ENCODE results near the gene GAN. TPM values are rescaled to one million over a fixed set of nuclear protein-coding genes. Genes with fewer than 3 reads are reported as not detected.

GAN gene, protein sequence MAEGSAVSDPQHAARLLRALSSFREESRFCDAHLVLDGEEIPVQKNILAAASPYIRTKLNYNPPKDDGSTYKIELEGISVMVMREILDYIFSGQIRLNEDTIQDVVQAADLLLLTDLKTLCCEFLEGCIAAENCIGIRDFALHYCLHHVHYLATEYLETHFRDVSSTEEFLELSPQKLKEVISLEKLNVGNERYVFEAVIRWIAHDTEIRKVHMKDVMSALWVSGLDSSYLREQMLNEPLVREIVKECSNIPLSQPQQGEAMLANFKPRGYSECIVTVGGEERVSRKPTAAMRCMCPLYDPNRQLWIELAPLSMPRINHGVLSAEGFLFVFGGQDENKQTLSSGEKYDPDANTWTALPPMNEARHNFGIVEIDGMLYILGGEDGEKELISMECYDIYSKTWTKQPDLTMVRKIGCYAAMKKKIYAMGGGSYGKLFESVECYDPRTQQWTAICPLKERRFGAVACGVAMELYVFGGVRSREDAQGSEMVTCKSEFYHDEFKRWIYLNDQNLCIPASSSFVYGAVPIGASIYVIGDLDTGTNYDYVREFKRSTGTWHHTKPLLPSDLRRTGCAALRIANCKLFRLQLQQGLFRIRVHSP
- total RNA-seq, result 10 to 100 TPM in 4 of 7 donors, 1 to 10 TPM in 3; 4.5 to 11.5 (median 10.1) TPM
- 1 to 10 TPM; 1.1 to 2.1 TPM for polyA plus RNA-seq
- long read RNA-seq, donor 1, full-length matches to known transcripts, result 1 of 9 reads
- long read RNA-seq, donor 1, partial matches to known transcripts, result 0 of 9 reads
- long read RNA-seq, donor 1, other reads (novel, unspliced or antisense), result 8 of 9 reads
- long read RNA-seq, donor 2, result 0 reads
- long read RNA-seq, donor 3, partial matches to known transcripts, result 0 of 1 reads
- long read RNA-seq, donor 3, other reads (novel, unspliced or antisense), result 1 of 1 reads

DNA sequence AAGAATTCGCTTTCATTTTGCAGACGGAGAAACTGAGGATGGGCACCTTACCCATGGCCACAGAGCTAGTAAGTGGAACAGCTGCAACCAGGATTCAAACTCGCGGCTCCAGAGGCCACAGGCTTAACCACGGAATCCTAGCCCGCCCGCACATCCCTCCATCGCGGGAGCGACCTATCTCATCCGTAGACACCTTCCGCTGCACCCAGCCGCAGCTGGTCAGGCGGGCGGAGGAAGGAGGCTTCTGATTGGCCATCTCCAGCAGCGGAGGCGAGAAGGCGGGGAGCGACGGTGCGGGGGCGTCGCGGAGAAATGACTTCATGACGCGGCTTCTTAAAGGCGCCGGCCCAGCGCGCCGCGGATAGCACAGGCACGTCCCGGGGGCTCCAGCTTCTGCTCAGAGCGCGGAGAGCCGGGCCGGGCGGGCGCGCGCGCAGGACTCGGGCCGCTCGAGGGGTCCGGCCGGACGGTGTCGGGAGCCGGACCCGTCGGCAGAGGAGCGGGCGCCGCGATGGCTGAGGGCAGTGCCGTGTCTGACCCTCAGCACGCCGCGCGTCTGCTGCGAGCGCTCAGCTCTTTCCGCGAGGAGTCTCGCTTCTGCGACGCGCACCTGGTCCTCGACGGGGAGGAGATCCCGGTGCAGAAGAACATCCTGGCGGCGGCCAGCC lies at the start of gene GAN:
Gene GAN, plus strand, starts transcription at position 360 of the 668 bp plus-strand sequence. Its CDS starts 152 bp downstream, at position 512.
- Histone ChIP-seq H3K27me3 (no peaks in the 10 kb centered on the region), H3K36me3 (no peaks in the 10 kb centered on the region), H3K27ac (peak within 1 kb of the TSS; percentile 82 to 86), H3K4me3 (peak within 1 kb of the TSS; percentile 80), H3K9me3 (no peaks in the 10 kb centered on the region), H3K4me1 (ENCODE audit: insufficient read depth) (peaks cover 7% of the 10 kb centered on the region)
- peak; percentile 87 for TF ChIP-seq POLR2A (IDR thresholded peaks at IDR 0.05)
- TF ChIP-seq, protein P1, sequence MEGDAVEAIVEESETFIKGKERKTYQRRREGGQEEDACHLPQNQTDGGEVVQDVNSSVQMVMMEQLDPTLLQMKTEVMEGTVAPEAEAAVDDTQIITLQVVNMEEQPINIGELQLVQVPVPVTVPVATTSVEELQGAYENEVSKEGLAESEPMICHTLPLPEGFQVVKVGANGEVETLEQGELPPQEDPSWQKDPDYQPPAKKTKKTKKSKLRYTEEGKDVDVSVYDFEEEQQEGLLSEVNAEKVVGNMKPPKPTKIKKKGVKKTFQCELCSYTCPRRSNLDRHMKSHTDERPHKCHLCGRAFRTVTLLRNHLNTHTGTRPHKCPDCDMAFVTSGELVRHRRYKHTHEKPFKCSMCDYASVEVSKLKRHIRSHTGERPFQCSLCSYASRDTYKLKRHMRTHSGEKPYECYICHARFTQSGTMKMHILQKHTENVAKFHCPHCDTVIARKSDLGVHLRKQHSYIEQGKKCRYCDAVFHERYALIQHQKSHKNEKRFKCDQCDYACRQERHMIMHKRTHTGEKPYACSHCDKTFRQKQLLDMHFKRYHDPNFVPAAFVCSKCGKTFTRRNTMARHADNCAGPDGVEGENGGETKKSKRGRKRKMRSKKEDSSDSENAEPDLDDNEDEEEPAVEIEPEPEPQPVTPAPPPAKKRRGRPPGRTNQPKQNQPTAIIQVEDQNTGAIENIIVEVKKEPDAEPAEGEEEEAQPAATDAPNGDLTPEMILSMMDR (IDR thresholded peaks at IDR 0.05), result peak in 1 of 3 donors; percentile 19
- peak; percentile 6 for TF ChIP-seq EP300 (IDR thresholded peaks at IDR 0.05)
- DNase-seq, result peak; percentile 93 to 96 (median 94)
- 0 to 1% (median 1%) methylated on average over 56 to 75 of the region's 75 CpGs for WGBS, 3 donors
- intact Hi-C loops (cut with DNase I), result loop anchor here in 1 of 4 donors (10.0 kb wide), 1 partner anchor 110 kb away; no protein-coding TSS in a partner anchor

DNA sequence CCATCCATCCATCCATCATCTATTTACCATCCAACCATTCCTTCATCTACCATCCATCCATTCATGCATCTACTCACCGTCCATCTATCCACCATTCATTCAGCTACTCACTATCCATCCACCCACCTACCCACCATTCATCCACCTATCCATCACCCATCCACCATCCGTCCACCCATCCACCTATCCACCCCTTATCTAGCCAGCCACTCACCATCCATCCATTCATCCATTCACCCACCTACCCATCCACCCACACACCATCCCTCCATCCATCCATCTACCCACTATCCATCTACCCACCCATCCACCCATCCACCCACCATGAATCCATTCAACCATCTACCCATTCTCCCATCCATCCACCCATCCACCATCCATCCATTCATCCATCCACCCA lies 49.7 kb upstream of the GAN start:
- H3K27me3 ChIP-seq, result no peaks in the 10 kb centered on the region
- TF ChIP-seq EP300 (IDR thresholded peaks at IDR 0.05) (no peak), POLR2A (IDR thresholded peaks at IDR 0.05) (no peak)
- TF ChIP-seq, protein P1 (IDR thresholded peaks at IDR 0.05), result no peak
- no peak overlapping the region for H3K27ac ChIP-seq
- 94 to 98% (median 98%) methylated on average over 2 of the region's 2 CpGs for WGBS, 3 donors
- no peak overlapping the region for H3K4me3 ChIP-seq
- intact Hi-C loops (cut with DNase I), result no loop called here
- no peak for DNase-seq
- H3K4me1 ChIP-seq (ENCODE audit: insufficient read depth), result peaks cover 20% of the 10 kb centered on the region
- H3K36me3 ChIP-seq, result no peaks in the 10 kb centered on the region
- H3K9me3 ChIP-seq, result no peaks in the 10 kb centered on the region

DNA sequence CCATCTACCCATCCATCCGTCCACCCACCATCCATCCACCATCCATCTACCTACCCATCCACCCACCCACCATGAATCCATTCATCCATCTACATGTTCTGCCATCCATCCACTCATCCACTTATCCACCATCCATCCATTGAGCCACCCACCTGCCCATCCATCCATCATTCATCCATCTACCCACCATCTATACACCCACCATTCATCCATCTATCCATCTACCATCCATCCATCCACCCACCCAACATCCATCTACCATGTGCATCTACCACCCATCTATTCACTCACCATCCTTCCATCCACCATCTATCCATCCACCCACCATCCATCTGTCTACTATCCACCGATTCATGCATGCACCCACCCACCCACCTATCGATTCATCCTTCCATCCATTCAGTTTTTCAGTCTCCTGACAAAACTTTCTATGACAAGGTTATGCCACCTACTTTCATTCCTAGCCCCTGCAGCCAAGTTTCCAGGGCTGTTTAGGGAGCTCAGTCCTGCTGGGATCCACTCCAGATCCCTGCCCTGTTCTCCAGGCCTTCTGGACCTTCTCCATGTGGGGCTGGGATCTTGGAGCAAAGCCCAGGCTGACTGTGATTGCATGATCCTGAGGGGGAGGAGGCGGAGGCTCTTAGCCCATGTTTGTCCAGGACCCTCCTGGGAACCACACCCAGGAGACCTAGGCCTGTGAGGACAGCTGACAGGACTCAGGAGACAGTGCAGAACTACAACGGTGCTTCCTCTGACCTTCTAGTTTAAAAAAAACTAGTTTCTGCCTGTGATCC lies 48.9 kb upstream of the GAN start:
- no peaks in the 10 kb centered on the region for H3K27me3 ChIP-seq
- intact Hi-C loops (cut with DNase I), result no loop called here
- H3K4me3 ChIP-seq, result no peak overlapping the region
- peaks cover 20% of the 10 kb centered on the region for H3K4me1 ChIP-seq (ENCODE audit: insufficient read depth)
- TF ChIP-seq EP300 (IDR thresholded peaks at IDR 0.05) (no peak), POLR2A (IDR thresholded peaks at IDR 0.05) (no peak)
- TF ChIP-seq, protein P1 (IDR thresholded peaks at IDR 0.05), result no peak
- peak overlapping the region; percentile 19 to 44 for H3K27ac ChIP-seq
- peak; percentile 89 to 92 (median 90) for DNase-seq
- no peaks in the 10 kb centered on the region for H3K36me3 ChIP-seq
- 40 to 47% (median 44%) methylated on average over 5 of the region's 5 CpGs for WGBS, 3 donors
- H3K9me3 ChIP-seq, result no peaks in the 10 kb centered on the region
